ENCODE data around the gene TRIM75.
A peak's percentile ranks its signal among the peaks of the same experiment; 100 is the strongest.
"Not testable (repeated sequence)": the region's sequence is repeated elsewhere in the genome, so short reads cannot be mapped to it uniquely, and the experiment has no call there.

The TRIM75 gene

DNA sequence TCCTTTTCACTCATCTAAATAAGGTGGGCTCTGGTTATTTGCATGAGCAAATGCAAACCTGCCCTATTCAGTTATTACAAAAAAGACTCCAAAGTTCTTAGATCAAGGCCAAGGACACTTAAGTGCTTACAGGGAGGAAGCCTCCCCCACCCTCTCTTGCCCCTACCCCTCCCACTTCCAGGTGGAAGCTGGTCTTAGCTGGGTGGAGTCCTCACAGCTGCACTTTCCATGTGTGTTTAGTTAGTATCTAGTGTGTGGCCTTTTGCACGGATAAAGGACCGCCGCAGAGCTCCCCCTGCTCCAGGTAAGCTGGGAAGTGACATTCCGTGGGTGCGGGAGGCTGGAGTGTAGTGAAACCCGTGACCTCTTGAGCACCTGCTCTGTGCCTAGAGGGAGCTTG lies at the start of gene TRIM75:
Gene TRIM75 (plus strand): TSS at position 222 of the 400 bp plus-strand sequence. CDS start 5,282 bp downstream, outside the sequence.
- DNase-seq (ENCODE audit: low spot score), result no peak

DNA sequence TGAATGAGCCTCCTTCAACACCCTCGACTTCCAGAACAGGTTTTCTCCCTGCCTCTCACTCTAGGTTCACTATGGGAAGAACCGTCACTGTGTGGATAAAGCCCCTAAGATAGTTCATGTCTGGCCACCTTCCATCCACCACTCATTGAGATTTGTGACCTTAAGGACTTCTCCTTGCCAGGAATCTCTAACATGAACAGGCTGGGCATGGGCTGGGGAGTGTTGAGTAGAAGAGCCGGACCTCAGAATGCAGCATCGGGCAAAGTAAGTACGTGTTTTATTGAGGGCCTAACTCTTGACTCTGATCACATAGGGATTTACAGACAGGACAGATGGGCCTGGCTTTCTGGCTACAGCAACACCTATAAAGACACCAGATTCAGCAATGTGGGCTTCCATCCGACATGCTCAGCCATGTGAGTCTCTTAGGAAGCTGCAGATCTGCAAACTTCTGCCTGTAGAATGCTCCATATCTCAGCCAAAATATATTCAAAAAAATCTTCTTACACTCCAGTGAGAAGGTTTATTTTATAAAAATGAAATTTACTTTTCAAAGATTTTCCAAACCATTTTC lies 48.2 kb upstream of the TRIM75 start:
- no peak for DNase-seq (ENCODE audit: low spot score)

DNA sequence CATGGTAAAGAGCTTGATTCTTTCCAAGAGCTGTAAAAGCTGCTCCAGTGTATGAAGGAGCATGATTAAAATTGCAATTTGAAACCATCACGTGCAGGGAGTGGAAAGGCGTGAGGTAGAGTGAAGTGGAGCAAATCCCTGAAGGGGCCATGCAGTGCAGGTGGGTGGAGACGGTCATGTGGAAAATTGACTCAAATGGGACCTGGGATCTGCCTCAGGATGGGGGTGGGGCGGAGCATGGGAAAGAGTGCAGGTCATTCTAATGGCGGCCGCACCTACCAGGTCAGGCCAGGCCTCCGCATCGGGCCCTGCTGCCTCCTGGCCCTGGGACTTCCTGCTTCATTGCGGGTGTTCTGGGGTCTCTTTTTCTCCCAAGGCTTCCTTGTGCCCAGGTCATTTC lies 47.2 kb upstream of the TRIM75 start:
- DNase-seq (ENCODE audit: low spot score), result no peak

DNA sequence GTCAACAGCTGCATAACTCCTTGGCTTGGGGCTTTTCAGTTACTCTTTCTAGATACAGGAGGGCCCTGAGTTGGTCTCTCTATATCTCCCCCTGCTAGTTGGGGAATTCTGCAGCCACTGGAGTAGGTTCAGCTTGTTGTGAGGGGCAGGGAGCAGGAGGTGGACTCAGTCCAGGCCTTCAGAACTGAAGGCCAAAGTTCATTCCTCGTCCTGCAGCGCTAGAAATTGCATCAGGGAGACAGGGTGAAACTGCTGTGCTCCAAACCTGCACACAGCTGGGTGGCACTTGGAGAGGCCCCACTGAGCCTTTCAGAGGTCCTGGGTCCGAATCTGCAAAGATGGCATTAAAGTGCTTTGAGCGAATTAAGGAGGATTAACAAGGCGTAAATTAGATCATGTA lies 46.8 kb upstream of the TRIM75 start:
- DNase-seq (ENCODE audit: low spot score), result no peak

DNA sequence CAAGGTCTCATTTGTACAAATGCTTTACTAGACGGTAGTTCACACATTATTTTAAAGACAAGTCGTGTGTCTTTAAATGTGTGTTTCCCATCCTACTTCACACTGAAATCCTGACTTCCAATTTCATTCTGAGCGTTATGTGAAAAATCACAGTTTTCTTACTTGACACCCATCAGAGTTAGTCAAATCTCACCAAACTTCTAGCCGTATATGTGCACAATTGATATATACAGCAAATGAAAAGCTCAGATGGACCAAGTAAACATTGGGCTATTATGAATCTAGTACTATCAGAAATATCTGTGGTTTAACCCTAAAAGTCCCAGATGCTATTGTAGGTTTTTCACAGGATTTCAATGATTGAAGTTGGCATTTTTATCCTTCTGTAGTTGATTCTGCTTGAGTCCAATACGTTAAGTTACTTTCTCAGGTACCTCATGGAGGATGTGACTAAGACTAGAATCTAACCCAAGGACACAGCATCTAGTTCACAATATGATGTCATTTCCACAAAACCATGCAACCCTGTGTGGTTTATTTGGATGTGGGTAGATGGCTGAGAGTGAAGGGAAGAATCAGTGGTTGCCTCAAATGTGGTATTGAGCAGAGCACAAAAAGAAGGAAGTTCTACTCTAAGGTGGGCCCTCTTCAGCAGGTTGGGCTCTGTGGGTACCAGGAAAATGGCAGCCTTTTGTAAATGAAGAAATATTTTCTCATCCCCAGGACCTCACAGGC lies 44.0 kb upstream of the TRIM75 start:
- DNase-seq (ENCODE audit: low spot score), result no peak

DNA sequence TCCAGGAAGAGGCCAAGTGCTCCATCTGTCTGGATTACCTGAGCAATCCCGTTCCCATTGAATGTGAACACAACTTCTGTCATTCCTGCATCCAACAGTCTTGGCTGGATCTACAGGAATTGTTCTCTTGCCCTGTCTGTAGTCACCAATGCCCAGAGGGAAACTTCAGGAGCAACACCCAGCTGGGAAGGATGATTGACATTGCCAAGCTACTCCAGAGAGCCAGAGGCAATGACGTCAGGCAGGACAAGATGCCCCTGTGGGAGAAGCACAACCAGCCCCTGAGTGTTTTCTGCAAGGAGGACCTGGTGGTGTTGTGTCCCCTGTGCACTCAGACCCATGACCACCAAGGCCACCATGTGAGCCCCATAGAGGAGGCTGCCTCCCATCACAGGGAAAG lies 43.2 kb upstream of the TRIM75 start:
- no peak for DNase-seq (ENCODE audit: low spot score)

DNA sequence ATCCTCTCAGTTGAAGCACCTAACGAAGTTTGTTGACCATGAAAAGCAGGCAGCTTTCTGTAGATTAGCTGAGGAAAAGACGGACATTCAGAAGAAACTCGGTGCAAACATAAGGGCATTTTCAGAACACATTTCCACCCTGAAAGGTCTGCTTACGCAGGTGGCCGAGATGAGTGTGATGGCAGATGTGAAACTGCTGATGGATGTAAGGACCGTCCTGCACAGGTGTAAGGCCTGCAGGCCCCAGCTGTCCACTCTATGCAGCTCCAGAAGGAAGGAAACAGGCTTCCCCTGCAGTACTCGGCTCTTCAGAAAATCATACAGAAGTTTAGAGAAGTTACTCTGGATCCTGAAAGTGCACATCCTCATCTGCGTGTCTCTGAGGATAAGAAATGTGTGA lies 42.7 kb upstream of the TRIM75 start:
- DNase-seq (ENCODE audit: low spot score), result no peak

DNA sequence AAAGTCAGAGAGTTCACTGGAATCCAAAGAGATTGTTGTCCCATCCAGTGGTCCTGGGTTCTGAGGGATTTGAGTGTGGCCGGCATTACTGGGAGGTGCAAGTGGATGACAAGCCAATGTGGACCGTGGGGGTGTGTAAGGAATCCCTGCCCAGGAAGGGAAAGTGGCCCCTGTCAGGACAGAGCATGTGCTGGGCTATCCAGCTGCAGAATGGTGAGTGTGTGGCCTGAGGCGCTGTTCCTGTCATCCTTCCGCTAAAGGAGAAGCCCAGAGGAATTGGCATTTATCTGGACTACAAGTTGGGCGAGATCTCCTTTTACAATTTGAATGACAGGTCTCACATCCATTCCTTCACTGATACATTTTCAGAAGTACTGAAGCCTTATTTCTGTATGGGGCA lies 42.3 kb upstream of the TRIM75 start:
- no peak for DNase-seq (ENCODE audit: low spot score)

DNA sequence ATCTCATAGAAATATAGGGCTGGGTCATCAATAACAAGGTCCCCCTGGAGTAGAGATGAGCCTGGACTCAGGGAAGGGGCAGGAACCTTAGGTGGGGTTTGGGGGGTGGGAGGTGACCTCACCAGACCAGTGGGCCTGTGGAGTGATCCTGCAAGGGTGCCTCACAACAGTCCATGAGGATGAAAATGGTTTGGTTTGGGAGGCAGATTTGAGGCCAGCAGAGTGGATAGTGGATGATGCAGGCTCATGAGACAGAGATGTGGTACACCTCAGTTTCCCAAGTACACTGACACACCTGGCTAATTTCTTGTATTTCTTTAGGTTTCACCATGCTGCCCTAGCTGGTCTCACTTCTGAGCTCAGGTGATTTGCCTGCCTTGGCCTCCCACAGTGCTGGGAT lies 40.0 kb upstream of the TRIM75 start:
- no peak for DNase-seq (ENCODE audit: low spot score)

DNA sequence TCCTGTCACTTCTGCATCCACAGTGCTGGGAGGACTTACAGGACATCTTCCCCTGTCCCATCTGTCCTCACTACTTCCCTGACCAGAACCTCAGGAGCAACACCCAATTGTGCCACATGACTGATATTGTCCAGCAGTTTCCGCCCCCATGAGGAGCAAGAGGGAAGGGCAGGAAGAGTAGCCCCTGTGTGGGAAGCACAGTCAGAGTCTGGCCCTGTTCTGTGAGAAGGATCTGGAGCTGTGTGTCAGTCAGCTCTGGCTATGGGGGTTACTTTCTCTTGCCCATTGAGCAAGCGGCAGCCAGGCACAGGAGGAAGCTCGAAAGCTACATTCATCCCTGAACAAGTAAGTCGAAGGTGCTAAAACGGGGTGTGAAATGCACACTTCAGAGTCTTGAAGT lies 36.7 kb upstream of the TRIM75 start:
- DNase-seq (ENCODE audit: low spot score), result no peak

DNA sequence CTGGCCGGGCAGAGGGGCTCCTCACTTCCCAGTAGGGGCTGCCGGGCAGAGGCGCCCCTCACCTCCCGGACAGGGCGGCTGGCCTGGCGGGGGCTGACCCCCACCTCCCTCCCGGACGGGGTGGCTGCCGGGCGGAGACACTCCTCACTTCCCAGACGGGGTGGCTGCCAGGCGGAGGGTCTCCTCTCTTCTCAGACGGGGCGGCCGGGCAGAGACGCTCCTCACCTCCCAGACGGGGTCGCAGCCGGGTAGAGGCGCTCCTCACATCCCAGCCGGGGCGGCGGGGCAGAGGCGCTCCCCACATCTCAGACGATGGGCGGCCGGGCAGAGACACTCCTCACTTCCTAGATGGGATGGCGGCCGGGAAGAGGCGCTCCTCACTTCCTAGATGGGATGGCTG lies 33.7 kb upstream of the TRIM75 start:
- DNase-seq (ENCODE audit: low spot score), result not testable (repeated sequence)

DNA sequence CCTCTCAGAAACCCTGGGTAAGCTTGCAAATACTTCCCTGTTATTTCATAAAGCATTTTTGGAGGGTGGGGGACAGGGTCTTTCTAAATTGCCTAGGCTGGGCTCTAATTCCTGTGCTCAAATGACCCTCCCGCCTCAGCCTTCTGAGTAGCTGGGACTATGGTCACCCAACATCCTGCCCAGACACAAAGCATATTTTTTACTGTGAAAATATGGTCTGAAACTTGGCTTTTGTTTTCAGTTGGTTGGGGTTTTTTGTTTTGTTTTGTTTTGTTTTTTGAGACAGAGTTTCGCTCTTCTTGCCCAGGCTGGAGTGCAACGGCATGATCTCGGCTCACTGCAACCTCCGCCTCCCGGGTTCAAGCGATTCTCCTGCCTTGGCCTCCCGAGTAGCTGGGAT lies 27.9 kb upstream of the TRIM75 start:
- DNase-seq (ENCODE audit: low spot score), result not testable (repeated sequence)

DNA sequence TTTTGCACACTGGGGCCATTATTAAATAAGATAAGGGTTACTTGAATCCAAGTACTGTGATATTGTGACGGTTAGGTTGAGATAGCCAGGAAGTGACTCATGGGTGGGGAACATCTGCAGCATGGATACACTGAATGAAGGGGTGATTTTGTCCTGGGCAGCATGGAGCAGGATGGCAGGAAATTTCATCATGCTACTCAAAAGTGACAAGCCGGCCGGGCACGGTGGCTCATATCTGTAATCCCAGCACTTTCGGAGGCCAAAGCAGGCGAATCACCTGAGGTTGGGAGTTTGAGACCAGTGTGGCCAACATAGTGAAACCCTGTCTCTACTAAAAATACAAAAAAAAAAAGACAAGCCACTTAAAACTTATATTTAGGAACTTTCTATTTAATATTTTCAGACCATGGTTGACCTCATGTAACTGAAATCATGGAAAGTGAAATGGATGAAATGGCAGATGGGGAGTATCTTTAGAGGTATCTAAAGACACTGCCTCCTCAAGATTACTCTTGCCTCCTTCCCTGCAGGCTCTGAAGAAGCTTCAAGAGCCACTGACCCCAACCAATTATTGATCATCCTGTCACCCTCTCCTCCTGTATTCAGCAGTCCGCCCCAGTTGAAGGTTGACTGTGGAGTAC lies 25.8 kb upstream of the TRIM75 start:
- DNase-seq (ENCODE audit: low spot score), result no peak

DNA sequence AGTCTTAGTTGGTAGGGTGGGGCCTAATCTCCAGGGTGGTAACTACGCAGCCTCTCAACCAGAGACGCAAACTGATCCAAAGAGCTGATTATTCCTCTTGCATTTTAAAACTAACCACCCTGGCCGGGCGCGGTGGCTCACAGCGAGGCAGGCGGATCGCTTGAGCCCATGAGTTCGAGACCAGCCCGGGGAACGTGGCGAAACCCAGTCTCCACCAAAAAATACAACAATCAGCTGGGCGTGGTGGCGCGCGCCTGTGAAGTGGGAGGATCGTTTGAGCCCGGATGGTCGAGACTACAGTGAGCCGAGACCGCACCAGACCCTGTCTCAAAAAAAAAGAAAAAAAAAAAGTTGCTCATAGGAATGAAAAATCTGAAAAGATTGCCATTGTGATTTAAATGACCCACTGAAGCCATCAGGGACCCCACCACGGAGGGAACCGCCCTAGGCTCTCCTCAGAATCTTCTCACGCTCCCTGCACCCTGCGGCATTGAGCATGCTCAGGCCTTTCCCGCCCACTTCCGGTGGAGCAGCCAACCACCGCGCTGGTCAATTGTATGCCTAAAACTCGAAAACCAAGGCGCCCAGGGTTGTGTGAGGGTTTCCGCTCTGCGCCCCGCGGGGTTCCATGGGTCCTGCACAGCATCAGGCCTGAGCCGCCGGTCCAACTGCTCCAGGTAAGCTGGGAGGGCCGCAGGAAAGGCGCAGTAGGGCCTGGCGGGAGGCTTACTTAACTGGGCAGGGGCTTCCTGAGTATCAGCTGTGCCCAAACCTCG lies 22.0 kb upstream of the TRIM75 start, which contains the start of gene TRIM60:
Gene TRIM60 (plus strand): TSS at position 564 of the 776 bp plus-strand sequence. CDS start 8,074 bp downstream, outside the sequence.
- no peak for DNase-seq (ENCODE audit: low spot score)

DNA sequence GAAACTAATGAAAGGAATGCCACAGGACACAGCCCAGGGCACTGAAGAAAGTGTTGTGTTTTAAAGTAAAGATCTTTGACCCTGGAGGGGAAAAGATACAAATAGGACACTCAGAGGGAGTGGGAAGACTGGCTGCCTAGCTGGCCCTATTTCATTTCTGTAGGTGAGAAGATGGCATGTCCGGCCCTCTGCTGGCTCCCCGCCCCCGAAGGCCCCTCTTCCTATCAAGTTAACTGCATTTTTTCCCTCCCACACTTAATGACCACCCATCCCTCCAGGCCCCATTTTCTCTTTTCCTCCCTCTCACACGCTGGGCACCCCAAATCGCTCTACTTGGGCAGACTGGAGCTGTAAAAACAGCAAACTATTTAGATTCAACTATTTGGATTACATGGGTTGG lies 5.5 kb upstream of the TRIM75 start:
- no peak for DNase-seq (ENCODE audit: low spot score)

DNA sequence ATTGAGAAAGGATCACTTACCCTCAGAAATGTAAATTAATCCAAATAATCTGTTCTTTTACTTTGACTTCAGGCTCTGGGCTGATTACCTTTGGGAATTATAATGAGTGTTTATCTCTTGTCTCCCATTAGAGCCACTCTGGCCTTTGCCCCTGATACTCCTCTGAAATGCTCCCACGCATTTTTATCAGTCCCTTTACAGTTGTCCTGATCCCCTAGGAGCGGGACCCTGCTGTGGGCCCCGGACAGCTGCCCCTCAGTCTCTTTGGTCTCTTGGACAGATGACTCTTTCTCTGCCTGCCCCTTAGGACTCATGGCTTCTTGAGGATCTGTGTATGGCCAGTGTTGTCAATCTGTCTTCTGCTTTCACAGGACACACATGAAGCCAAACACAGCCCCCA lies 1.0 kb upstream of the TRIM75 start:
- no peak for DNase-seq (ENCODE audit: low spot score)

DNA sequence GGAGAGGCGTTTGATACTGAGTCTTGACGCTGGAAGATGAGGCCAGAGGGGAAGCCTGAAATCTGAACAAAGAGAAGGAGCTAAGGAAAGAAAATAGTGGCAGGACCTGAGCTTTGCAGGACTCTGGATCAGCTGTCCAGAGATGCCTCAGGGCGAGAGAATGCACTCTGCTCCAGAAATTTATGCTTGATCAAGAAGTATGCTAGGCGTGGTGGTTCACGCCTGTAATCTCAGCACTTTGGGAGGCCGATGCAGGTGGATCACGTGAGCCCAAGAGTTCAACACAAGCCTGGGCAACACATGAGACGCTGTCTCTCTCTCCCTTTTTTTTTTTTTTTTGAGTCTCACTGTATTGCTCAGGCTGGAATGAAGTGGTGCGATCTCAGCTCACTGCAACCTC lies 1.9 kb downstream of the TRIM75 start:
- no peak for DNase-seq (ENCODE audit: low spot score)

DNA sequence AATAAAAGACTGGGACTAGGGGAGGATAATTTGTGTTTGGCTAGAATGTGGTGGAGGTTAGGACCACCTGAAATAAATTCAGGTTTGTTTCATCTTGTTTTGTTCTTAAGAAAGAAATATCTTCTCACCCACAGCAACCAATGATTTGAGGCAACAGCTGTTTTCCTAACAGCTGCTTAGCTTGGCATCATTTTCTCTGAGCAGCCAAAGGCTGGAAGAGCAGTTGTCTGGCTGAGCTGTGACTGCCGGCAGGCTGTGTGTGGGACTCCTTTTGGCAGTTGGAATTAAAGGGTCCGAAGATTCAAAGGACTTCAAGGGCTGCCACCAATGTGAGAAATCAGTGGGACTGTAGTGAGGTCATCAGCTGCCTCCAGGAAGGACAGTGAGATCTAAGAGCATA lies 5.0 kb downstream of the TRIM75 start:
- DNase-seq (ENCODE audit: low spot score), result no peak

DNA sequence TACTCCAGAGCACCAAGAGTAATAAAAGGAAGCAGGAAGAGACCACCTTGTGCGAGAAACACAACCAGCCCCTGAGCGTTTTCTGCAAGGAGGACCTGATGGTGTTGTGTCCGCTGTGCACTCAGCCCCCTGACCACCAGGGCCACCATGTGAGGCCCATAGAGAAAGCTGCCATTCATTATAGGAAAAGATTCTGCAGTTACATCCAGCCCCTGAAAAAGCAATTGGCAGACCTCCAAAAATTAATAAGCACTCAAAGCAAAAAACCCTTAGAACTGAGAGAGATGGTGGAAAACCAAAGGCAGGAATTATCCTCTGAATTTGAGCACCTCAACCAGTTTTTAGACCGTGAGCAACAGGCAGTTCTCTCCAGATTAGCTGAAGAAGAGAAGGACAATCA lies 5.7 kb downstream of the TRIM75 start:
- no peak for DNase-seq (ENCODE audit: low spot score)

DNA sequence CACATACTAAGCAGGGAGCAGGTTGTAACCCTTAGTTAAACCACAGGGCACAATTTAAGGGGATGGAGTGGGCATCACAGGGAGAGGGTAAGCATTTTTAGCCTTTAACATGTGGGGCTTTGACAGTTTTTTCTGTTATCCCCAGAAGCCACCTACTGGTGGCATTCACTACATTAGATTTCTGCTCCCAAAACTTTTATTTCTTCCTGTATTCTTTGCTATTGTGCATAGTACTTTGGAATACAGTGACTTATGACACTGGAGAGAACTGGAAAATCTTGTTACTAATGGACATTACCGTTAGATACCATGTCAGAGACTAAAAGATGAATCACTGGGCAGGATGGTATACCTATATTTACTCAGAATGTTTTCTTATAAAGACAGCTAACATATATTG lies 7.3 kb downstream of the TRIM75 start:
- peak; percentile 24 for DNase-seq (ENCODE audit: low spot score)

DNA sequence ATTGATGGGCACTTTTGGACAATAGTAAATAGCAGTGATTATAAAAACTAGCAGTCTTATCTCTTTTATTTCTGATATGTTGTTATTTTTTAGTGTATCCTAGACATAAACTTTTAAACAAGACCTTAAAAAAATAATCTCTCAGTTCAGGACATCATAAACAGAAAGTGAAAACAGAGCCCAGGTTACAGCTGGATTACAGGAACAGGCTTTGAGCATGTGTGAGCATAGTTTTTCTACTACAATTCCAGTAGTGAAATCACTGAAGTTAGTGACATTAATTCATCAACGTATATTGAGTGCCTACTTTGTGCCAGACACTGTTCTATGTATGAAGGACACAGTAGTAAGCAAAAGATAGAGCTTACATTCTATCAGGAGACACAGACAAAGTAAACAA lies 16.9 kb downstream of the TRIM75 start:
- no peak for DNase-seq (ENCODE audit: low spot score)

DNA sequence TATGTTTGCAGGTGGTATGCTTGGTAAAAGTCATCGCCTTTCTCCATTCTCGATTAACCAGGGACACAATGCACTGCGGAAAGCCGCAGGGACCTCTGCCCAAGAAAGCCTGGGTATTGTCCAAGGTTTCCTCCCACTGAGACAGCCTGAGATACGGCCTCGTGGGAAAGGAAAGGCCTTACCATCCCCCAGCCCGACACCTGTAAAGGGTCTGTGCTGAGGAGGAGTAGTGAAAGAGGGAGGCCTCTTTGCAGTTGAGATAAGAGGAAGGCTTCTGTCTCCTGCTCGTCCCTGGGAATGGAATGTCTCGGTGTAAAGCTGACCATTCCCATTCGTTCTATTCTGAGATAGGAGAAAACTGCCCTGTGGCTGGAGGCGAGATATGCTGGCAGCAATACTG lies 19.7 kb downstream of the TRIM75 start:
- not testable (repeated sequence) for DNase-seq (ENCODE audit: low spot score)
